ENCODE data around the gene LASP1.
A peak's percentile ranks its signal among the peaks of the same experiment; 100 is the strongest.

LASP1 gene

DNA sequence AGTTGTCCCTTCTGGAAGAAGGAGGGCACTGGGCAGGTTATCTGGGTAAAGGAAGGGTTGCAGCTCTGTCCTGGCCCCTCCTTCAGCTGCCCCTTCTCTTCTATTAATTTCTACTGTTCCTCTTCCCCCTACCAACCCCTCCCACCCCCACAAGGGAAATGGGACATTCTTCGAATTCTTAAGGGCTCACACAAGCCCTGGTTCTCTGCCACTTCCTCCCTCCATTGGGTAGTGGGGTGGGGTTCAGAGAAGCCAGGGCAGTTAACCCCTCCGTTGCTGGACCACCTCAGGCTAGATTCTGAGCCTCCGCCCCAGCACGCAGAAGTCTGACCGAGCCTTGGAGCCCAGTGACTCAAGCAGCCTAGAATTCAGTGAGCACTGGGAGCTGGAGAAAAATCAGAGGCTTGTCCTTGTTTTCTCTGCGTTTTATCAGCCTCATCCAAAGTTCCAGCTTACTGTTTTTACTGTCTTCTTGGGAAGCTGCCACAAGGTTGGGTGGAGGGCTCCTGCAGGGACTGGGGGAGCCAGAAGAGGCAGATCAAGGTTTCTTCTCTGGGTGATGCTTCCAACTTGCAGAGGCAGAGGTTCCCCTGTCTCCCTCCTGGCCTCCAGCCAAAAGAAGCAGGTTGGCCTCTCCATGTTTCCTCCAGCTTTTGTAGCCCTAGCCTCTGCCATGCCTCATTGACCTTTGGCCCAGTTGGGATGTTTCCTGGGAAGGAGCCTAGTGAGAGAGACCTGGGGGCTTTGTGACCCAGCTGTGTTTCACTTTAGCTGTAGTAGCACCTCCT is 10.2 kb downstream of the LASP1 start:
- H3K9ac ChIP-seq (ENCODE audit: low read length in 2 of 2): peak overlapping the region in 1 of 2 donors; percentile 13
- peak overlapping the region; percentile 64 for H3K27ac ChIP-seq (ENCODE audit: low read length)
- peaks cover 4 to 20% of the 10 kb centered on the region in 2 donors for H3K36me3 ChIP-seq (ENCODE audit: control insufficient read depth in 2 of 2, insufficient read depth in 2 of 2, low read length in 2 of 2)
- peak overlapping the region in 1 of 2 donors; percentile 47 for H3K4me3 ChIP-seq (ENCODE audit: low read length in 2 of 2)
- peaks cover 72% of the 10 kb centered on the region for H3K4me1 ChIP-seq (ENCODE audit: control insufficient read depth, insufficient read depth, low read length)
- no peaks in the 10 kb centered on the region for H3K9me3 ChIP-seq (ENCODE audit: control insufficient read depth in 2 of 2, low read length in 2 of 2)
- H3K27me3 ChIP-seq (ENCODE audit: control insufficient read depth in 1 of 2, insufficient read depth in 2 of 2, low read length in 2 of 2): no peaks in the 10 kb centered on the region

DNA sequence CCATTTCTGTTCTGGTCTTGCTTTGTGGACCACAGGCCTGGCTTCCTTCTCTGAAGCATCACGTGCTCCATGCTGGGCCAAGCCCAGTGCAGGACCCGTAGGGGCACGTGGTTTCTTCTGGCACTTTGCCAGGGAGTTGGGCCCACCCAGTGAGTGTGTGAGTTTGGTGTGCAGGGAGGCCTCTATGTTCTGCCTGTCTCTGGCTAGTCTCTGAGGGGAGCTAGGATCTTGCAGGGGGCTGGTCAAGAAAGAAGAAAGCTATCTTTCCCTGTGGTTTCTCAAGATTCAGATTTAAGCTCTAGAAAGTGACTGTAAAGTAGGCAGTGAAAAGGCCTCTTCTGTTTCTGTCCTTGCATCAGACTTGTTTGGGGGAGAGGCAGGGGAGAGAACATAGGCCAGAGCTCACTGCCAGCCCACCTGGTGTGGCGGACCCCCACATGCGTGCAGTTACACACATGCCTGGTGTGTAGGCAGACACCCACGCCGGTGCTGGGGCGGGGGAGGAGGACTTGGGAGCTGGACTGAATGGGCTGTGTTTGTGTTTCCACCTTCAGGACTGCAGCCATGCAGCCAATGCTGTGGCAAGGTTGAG is 11.8 kb downstream of the LASP1 start:
- Histone ChIP-seq H3K36me3 (ENCODE audit: control insufficient read depth in 2 of 2, insufficient read depth in 2 of 2, low read length in 2 of 2) (peaks cover 4 to 22% of the 10 kb centered on the region in 2 donors), H3K9ac (ENCODE audit: low read length in 2 of 2) (peak overlapping the region in 1 of 2 donors; percentile 23), H3K27me3 (ENCODE audit: control insufficient read depth in 1 of 2, insufficient read depth in 2 of 2, low read length in 2 of 2) (no peaks in the 10 kb centered on the region), H3K4me1 (ENCODE audit: control insufficient read depth, insufficient read depth, low read length) (peaks cover 78% of the 10 kb centered on the region), H3K9me3 (ENCODE audit: control insufficient read depth in 2 of 2, low read length in 2 of 2) (no peaks in the 10 kb centered on the region), H3K27ac (ENCODE audit: low read length) (peak overlapping the region; percentile 41), H3K4me3 (ENCODE audit: low read length in 2 of 2) (peak overlapping the region in 1 of 2 donors; percentile 47)

DNA sequence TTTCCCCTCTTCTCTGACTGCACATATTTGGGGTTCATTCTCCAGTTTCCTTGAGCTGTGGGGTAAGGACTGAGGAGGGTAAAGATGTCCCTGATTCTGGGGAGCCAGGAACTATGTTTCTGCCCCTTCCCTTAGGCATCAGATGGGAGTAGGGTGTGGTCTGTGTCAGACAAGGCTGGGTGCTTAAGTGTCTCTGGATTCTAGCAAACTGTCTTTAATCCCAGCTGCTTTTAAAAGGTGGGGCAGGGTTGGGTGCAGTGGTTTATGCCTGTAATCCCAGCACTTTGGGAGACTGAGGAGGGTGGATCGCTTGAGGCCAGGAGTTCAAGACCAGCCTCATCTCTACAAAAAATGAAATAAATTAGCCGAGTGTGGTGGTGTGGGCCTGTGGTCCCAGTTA is 13.0 kb downstream of the LASP1 start:
- H3K9ac ChIP-seq (ENCODE audit: low read length in 2 of 2): no peak overlapping the region

DNA sequence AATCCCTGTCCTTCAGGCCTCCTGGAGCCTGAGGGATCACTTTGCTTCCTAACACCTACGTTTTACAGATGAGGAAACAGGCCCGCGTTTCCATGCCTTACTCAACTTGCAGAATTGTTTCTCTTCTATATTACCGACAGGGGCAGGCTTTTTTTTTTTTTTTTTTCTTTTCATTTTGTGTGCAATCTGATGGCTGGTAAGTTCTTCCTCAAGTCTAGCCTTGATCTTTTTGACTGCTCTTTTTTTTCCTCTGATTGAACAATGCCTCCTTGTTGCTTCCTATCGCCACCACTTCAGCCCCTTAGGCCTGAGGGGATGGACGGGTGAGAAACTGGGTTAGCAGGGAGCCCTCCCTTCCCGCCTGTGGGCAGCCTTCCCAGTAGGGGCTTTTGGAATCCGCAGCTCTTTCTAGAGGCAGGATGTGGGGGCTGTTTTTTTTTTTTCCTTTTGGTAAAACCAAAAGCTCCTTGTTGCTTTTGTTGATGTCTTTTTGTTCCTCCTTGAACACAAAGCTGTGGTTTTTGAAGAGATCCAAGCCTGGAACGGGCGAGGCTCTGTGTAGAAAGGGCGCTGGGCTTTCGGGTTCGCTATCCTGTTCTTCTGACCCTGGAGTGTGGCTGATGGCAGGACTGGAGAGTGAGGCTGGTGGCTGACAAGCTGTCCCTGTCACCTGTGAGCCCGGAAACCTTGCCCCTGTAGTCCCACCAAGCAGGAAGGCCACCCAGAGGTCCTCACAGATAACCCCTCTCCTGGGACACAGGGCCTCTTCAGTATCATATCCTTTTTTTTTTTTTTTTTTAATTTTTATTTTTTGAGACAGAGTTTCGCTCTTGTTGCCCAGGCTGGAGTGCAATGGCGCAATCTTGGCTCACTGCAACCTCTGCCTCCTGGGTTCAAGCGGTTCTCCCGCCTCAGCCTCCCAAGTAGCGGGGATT is 14.0 kb downstream of the LASP1 start:
- Histone ChIP-seq H3K9ac (ENCODE audit: low read length in 2 of 2) (no peak overlapping the region), H3K9me3 (ENCODE audit: control insufficient read depth in 2 of 2, low read length in 2 of 2) (no peaks in the 10 kb centered on the region), H3K36me3 (ENCODE audit: control insufficient read depth in 2 of 2, insufficient read depth in 2 of 2, low read length in 2 of 2) (peaks cover 7 to 17% of the 10 kb centered on the region in 2 donors), H3K27ac (ENCODE audit: low read length) (no peak overlapping the region), H3K27me3 (ENCODE audit: control insufficient read depth in 1 of 2, insufficient read depth in 2 of 2, low read length in 2 of 2) (no peaks in the 10 kb centered on the region), H3K4me3 (ENCODE audit: low read length in 2 of 2) (no peak overlapping the region), H3K4me1 (ENCODE audit: control insufficient read depth, insufficient read depth, low read length) (peaks cover 75% of the 10 kb centered on the region)

More for the DNA sequence above, 13.0 kb downstream of the LASP1 start:
- no peaks in the 10 kb centered on the region for H3K27me3 ChIP-seq (ENCODE audit: control insufficient read depth in 1 of 2, insufficient read depth in 2 of 2, low read length in 2 of 2)
- peaks cover 11 to 20% of the 10 kb centered on the region in 2 donors for H3K36me3 ChIP-seq (ENCODE audit: control insufficient read depth in 2 of 2, insufficient read depth in 2 of 2, low read length in 2 of 2)
- no peak overlapping the region for H3K4me3 ChIP-seq (ENCODE audit: low read length in 2 of 2)
- peaks cover 73% of the 10 kb centered on the region for H3K4me1 ChIP-seq (ENCODE audit: control insufficient read depth, insufficient read depth, low read length)
- H3K27ac ChIP-seq (ENCODE audit: low read length): no peak overlapping the region
- no peaks in the 10 kb centered on the region for H3K9me3 ChIP-seq (ENCODE audit: control insufficient read depth in 2 of 2, low read length in 2 of 2)

DNA sequence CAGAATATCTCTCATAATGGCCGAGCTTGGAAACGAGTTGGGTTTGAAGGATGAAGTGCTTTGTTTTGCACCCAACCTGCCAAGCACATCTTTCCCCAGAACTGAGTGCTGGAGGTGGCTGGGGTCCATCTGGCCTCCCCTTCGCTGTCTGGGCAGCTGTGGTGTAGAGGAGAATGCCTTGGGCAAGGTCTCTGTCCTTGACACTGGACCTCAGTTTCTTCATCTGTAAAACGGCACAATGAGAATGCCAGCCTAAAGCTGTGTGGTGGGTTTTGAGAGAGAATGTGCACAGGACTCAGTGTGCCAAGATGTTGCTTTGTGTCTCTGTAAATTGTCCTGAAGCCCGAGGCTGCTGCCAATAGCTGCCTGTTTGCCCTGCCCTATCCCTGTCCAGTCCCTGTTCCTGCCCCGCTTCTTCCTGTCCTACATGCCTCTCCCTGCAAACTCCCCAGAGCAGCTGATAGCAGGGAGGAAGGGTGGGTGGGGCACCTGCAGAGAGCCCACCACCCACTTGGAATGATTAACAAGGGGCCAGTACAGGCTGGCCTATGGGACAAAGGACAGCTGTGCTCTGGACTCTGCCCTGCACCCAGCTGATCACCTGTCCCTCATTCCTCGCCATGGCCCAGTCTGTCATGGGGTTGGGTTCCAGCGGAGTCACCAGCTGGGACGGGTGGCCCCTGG is 15.3 kb downstream of the LASP1 start:
- H3K27me3 ChIP-seq (ENCODE audit: control insufficient read depth in 1 of 2, insufficient read depth in 2 of 2, low read length in 2 of 2): no peaks in the 10 kb centered on the region
- no peak overlapping the region for H3K27ac ChIP-seq (ENCODE audit: low read length)
- H3K4me3 ChIP-seq (ENCODE audit: low read length in 2 of 2): peak overlapping the region in 1 of 2 donors; percentile 22
- no peak overlapping the region for H3K9ac ChIP-seq (ENCODE audit: low read length in 2 of 2)
- H3K9me3 ChIP-seq (ENCODE audit: control insufficient read depth in 2 of 2, low read length in 2 of 2): no peaks in the 10 kb centered on the region
- H3K4me1 ChIP-seq (ENCODE audit: control insufficient read depth, insufficient read depth, low read length): peaks cover 66% of the 10 kb centered on the region
- peaks cover 7 to 18% of the 10 kb centered on the region in 2 donors for H3K36me3 ChIP-seq (ENCODE audit: control insufficient read depth in 2 of 2, insufficient read depth in 2 of 2, low read length in 2 of 2)

DNA sequence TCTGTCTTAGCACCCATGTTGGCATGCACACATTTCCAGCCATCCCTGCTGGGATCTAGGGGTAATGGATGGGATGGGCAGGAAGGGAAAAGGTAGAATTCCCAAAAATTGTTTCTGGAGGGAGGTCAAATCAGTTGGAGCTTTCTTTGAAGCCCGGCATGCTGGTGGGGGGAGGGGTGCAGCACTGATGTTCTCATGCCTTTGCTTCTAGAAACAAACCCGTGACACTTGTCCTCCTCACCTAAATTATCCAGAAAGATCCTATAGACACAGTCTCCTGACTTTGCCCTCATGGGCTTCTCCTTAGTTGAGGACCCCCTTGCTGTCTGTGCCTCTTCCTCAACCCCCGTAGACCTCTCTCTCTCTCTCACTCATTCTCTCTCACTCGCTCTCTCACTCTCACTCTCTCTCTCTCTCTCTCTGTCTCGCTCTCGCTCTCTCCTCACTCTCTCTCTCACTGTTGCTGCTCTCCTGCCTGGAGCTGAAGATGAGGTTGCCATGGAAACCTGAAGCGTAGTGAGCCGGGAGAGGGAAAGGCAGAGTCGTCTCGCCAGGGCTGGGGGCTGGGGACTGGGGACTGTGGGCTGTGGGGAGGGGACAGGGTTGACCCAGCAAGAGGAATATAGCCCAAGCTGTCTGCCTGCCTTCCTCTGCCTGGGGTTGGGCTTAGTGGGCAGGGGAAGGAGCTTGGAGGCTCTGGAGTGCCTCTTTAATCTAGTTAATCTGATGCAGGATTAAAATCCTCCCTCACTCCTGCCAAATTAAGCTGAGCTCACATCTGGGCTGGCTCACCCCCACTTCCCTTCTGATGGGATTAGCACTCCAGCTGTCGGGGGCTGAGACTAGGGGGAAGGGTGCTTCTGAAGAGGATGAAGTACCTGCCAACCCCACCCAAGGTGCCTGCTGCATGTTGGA is 16.1 kb downstream of the LASP1 start:
- H3K27ac ChIP-seq (ENCODE audit: low read length): no peak overlapping the region
- peak overlapping the region in 1 of 2 donors; percentile 22 for H3K4me3 ChIP-seq (ENCODE audit: low read length in 2 of 2)
- no peaks in the 10 kb centered on the region for H3K9me3 ChIP-seq (ENCODE audit: control insufficient read depth in 2 of 2, low read length in 2 of 2)
- peaks cover 58% of the 10 kb centered on the region for H3K4me1 ChIP-seq (ENCODE audit: control insufficient read depth, insufficient read depth, low read length)
- H3K27me3 ChIP-seq (ENCODE audit: control insufficient read depth in 1 of 2, insufficient read depth in 2 of 2, low read length in 2 of 2): no peaks in the 10 kb centered on the region
- H3K36me3 ChIP-seq (ENCODE audit: control insufficient read depth in 2 of 2, insufficient read depth in 2 of 2, low read length in 2 of 2): peaks cover 14 to 20% of the 10 kb centered on the region in 2 donors
- no peak overlapping the region for H3K9ac ChIP-seq (ENCODE audit: low read length in 2 of 2)

DNA sequence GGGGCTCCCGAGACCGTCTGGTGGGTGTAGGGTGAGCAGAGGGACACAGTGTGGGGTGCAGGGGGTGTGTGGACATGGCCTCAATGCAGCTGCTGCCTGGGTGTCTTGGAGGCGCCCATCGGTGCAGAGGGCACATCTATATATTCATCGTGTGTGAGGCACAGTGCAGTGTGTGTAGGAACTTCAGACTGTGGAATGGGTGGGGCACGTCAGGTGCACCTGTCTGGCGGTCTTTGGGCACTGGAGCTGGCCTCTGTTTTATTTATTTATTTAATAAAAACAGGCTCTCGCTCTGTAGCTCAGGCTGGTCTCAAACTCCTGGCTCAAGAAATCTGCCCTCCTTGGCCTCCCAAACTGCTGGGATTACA is 16.8 kb downstream of the LASP1 start:
- Histone ChIP-seq H3K27me3 (ENCODE audit: control insufficient read depth in 1 of 2, insufficient read depth in 2 of 2, low read length in 2 of 2) (no peaks in the 10 kb centered on the region), H3K4me3 (ENCODE audit: low read length in 2 of 2) (peak overlapping the region in 1 of 2 donors; percentile 15), H3K27ac (ENCODE audit: low read length) (no peak overlapping the region), H3K4me1 (ENCODE audit: control insufficient read depth, insufficient read depth, low read length) (peaks cover 52% of the 10 kb centered on the region), H3K9ac (ENCODE audit: low read length in 2 of 2) (no peak overlapping the region), H3K9me3 (ENCODE audit: control insufficient read depth in 2 of 2, low read length in 2 of 2) (no peaks in the 10 kb centered on the region), H3K36me3 (ENCODE audit: control insufficient read depth in 2 of 2, insufficient read depth in 2 of 2, low read length in 2 of 2) (peaks cover 19 to 25% of the 10 kb centered on the region in 2 donors)

DNA sequence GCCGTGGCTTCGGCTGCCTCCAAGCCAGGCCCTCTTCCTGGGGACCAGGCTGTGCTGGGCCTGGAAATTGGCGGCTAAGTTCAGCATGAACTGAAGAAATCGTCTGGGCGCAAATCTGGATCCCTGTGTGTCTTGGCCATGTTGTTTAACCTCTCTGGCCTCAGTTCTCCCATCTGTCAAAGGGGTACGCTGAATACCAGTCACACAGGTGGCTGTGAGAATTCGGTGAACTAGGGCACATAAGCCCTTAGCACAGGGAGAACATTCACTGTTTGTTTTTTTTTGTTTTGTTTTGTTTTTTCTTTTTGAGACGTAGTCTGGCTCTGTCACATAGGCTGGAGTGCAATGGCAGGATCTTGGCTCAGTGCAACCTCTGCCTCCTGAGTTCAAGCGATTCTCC is 19.0 kb downstream of the LASP1 start:
- Histone ChIP-seq H3K36me3 (ENCODE audit: control insufficient read depth in 2 of 2, insufficient read depth in 2 of 2, low read length in 2 of 2) (peaks cover 33% of the 10 kb centered on the region in 2 donors), H3K9ac (ENCODE audit: low read length in 2 of 2) (no peak overlapping the region), H3K4me3 (ENCODE audit: low read length in 2 of 2) (no peak overlapping the region), H3K4me1 (ENCODE audit: control insufficient read depth, insufficient read depth, low read length) (peaks cover 45% of the 10 kb centered on the region), H3K27ac (ENCODE audit: low read length) (no peak overlapping the region), H3K9me3 (ENCODE audit: control insufficient read depth in 2 of 2, low read length in 2 of 2) (no peaks in the 10 kb centered on the region), H3K27me3 (ENCODE audit: control insufficient read depth in 1 of 2, insufficient read depth in 2 of 2, low read length in 2 of 2) (no peaks in the 10 kb centered on the region)

DNA sequence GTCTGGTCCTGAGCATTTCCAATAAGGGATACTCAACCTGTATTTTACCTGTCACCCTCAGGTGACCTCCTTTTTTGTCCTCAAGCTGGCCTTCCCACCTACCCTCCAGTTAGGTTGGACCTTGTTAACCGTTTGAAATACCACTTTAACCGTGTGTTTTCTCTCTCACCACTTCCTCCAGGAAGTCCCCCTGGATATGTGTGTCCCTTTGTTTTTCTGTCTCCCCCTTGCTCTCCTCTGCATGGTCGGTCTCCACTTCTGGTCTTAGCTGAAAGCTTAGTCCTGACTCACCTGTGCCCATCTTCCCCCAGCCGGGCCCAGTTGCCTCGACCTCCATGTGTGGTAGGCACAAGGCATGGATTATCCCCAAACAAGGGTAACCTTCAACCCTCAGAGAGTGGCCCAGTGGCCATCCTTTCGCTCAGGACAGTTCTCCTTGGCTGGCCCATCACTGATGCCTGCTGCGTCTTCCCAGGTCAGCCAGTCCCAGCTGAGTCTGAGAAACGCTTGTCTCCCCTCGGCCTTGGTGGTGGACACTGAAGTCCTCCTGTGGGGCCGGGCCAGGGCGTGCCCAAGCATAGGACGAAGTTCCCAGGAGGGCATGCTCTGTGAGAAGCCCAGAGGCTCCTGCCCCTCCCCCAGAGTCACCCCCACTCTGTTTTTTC is 20.0 kb downstream of the LASP1 start:
- H3K4me3 ChIP-seq (ENCODE audit: low read length in 2 of 2): no peak overlapping the region
- H3K27me3 ChIP-seq (ENCODE audit: control insufficient read depth in 1 of 2, insufficient read depth in 2 of 2, low read length in 2 of 2): no peaks in the 10 kb centered on the region
- no peaks in the 10 kb centered on the region for H3K9me3 ChIP-seq (ENCODE audit: control insufficient read depth in 2 of 2, low read length in 2 of 2)
- H3K27ac ChIP-seq (ENCODE audit: low read length): no peak overlapping the region
- H3K9ac ChIP-seq (ENCODE audit: low read length in 2 of 2): no peak overlapping the region
- H3K4me1 ChIP-seq (ENCODE audit: control insufficient read depth, insufficient read depth, low read length): peaks cover 45% of the 10 kb centered on the region
- peaks cover 33 to 35% of the 10 kb centered on the region in 2 donors for H3K36me3 ChIP-seq (ENCODE audit: control insufficient read depth in 2 of 2, insufficient read depth in 2 of 2, low read length in 2 of 2)
